Spleen (tissue), 7 donors: ENCODE measurements around the gene SNRPA1.

ENCODE experiments used
- POLR2A ChIP-seq, 3 donors: fragments of 450-650 bp; IDR thresholded peaks; one replicate each; pipeline ENCODE4 v1.5.1; 2017; ENCODE audit warnings: antibody characterized with exemption in 3 of 3, mild to moderate bottlenecking in 1 of 3
- POLR2AphosphoS5 ChIP-seq, 3 donors: sonication (generic); formaldehyde crosslinking; IDR thresholded peaks; one replicate each; pipeline ENCODE4 v1.5.1; 2017; ENCODE audit warnings: antibody characterized with exemption in 3 of 3
- TF ChIP-seq, protein P1 (sequence below), 11 experiments: fragments of 200-600 bp in 7 of 11; fragments of 450-650 bp in 4 of 11; sonication (generic) in 4 of 11; IDR thresholded peaks in 8 of 11; conservative IDR thresholded peaks in 3 of 11; 1 replicate in 7 of 11; 2 replicates in 4 of 11; pipeline versions ENCODE4 v1.4.0 to v1.8.0; 2016 to 2021; ENCODE audit warnings: antibody characterized with exemption in 11 of 11, inconsistent platforms in 4 of 11, mild to moderate bottlenecking in 1 of 11
- donor health status: DM: no; HTN: no; CAD: no; lungs with moderate emphysema.
- donor health status: DM: no; HTN: no; CAD: no.
- donor health status: DM: no; HTN: no; CAD: no.

DNA sequence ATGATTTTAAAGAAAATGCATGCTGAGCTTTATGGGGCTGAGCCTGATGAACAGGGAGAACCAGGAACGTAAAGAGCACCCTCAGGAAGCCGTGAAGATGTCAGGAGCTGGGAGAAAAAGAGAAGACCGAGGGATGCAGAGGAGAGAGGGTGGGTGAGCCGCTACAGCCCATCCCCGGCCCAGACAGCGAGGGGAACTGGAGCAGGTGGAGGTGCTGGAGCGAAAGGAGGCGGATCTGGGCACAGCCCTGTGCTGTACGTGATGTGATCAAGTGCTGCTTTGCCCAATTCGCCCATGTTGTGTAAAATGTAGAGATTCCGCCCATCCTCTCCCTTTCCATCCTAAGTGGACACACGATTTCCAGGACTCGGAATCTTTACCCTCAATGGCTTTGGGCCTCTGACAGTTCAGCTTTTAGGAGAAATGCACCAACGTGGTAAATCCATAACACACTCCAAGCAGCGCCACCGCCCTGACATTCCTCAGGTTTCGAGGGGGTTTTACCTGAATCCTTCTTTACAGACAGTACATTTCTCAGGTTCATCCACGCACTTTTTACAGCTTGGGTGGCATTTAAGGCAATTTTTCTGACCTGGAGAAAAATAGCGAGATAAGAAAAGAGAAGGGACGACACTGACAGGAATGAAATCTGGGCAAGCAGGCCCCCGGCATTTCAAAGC, 27.1 kb upstream of the SNRPA1 start:
- TF ChIP-seq, protein P1, sequence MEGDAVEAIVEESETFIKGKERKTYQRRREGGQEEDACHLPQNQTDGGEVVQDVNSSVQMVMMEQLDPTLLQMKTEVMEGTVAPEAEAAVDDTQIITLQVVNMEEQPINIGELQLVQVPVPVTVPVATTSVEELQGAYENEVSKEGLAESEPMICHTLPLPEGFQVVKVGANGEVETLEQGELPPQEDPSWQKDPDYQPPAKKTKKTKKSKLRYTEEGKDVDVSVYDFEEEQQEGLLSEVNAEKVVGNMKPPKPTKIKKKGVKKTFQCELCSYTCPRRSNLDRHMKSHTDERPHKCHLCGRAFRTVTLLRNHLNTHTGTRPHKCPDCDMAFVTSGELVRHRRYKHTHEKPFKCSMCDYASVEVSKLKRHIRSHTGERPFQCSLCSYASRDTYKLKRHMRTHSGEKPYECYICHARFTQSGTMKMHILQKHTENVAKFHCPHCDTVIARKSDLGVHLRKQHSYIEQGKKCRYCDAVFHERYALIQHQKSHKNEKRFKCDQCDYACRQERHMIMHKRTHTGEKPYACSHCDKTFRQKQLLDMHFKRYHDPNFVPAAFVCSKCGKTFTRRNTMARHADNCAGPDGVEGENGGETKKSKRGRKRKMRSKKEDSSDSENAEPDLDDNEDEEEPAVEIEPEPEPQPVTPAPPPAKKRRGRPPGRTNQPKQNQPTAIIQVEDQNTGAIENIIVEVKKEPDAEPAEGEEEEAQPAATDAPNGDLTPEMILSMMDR (IDR thresholded peaks at IDR 0.05 in 8 of 11, conservative IDR thresholded peaks at IDR 0.05 in 3 of 11) = no peak
- no peak for TF ChIP-seq POLR2A (IDR thresholded peaks at IDR 0.05)
- TF ChIP-seq POLR2AphosphoS5 (IDR thresholded peaks at IDR 0.05) = no peak
